IMR-90 (cell line): ENCODE results near the gene KCNJ1. TPM values are rescaled to one million over a fixed set of nuclear protein-coding genes. Genes with fewer than 3 reads are reported as not detected.

Experiments
- ATAC-seq: fragments of 200-7000 bp; cut with Tn5 transposase; 2 replicates; pipeline ENCODE4 v1.9.1; 2020; ENCODE audit warnings: low read depth, mild to moderate bottlenecking, moderate library complexity
- BruUV-seq: library from RNA; stranded (reverse); fragments of 400-500 nt; replicated peaks from 2 replicates; lab custom pipeline; 2021; lab: Mats Ljungman, UMichigan
- CTCF ChIA-PET: fragments of 300-600 bp; formaldehyde crosslinking; extraction: SDS; loops from one replicate; lab custom pipeline; 2021; ENCODE audit warnings: antibody characterized with exemption; lab: Yijun Ruan, JAX
- POLR2A ChIA-PET: fragments of 300-600 bp; sonication (Branson Sonifier 250); formaldehyde crosslinking; loops from one replicate; lab custom pipeline; 2022; ENCODE audit warnings: antibody characterized with exemption; ENCODE audit not compliant: unreplicated experiment; lab: Charles Lee
- DNase-seq: peaks from one replicate; pipeline ENCODE4 v3.0.0; 2013
- H2AFZ ChIP-seq: replicated peaks from 2 replicates; pipeline ENCODE3; 2013; ENCODE audit warnings: low read length, mild to moderate bottlenecking; ENCODE audit not compliant: poor library complexity
- H2AK5ac ChIP-seq: 2 replicates; pipeline ENCODE4 v1.6.1; 2013; ENCODE audit warnings: low read depth, low read length, inconsistent platforms
- H2AK9ac ChIP-seq: replicated peaks from 2 replicates; pipeline ENCODE3; 2013; ENCODE audit warnings: mild to moderate bottlenecking, low read depth, low read length, moderate library complexity; ENCODE audit not compliant: poor library complexity
- H2BK120ac ChIP-seq: 2 replicates; pipeline ENCODE4 v1.6.1; 2013; ENCODE audit warnings: low read depth, low read length, inconsistent platforms
- H2BK15ac ChIP-seq: 3 replicates; pipeline ENCODE4 v1.6.1; 2013; ENCODE audit warnings: low read depth, low read length, inconsistent platforms
- H2BK20ac ChIP-seq: 2 replicates; pipeline ENCODE4 v1.6.1; 2013; ENCODE audit warnings: low read depth, mild to moderate bottlenecking, inconsistent platforms, low read length, moderate library complexity
- H2BK5ac ChIP-seq: 2 replicates; pipeline ENCODE4 v1.6.1; 2013; ENCODE audit warnings: mild to moderate bottlenecking, low read depth, low read length, inconsistent platforms; ENCODE audit not compliant: poor library complexity, severe bottlenecking
- H3K14ac ChIP-seq: replicated peaks from 2 replicates; pipeline ENCODE4 v1.6.1; 2013; ENCODE audit warnings: low read depth, low read length, inconsistent platforms
- H3K18ac ChIP-seq: 2 replicates; pipeline ENCODE4 v1.6.1; 2013; ENCODE audit warnings: low read depth, low read length, control low read depth
- H3K23ac ChIP-seq: 2 replicates; pipeline ENCODE4 v1.6.1; 2013; ENCODE audit warnings: low read depth, low read length, inconsistent platforms
- H3K27ac ChIP-seq: 2 replicates; pipeline ENCODE4 v1.5.1; 2013; ENCODE audit warnings: mild to moderate bottlenecking, control low read depth, low read length; ENCODE audit not compliant: insufficient read depth
- H3K27me3 ChIP-seq: 2 replicates; pipeline ENCODE4 v1.6.1; 2013; ENCODE audit warnings: low read length; ENCODE audit not compliant: control insufficient read depth, insufficient read depth
- H3K36me3 ChIP-seq: 2 replicates; pipeline ENCODE4 v1.6.1; 2013; ENCODE audit warnings: low read length, mixed read lengths; ENCODE audit not compliant: control insufficient read depth, insufficient read depth
- H3K4ac ChIP-seq: 2 replicates; pipeline ENCODE4 v1.6.1; 2013; ENCODE audit warnings: low read depth, low read length, inconsistent platforms
- H3K4me1 ChIP-seq: 2 replicates; pipeline ENCODE4 v1.6.1; 2013; ENCODE audit warnings: low read length, mixed read lengths; ENCODE audit not compliant: control insufficient read depth, insufficient read depth
- H3K4me2 ChIP-seq: 2 replicates; pipeline ENCODE4 v1.6.1; 2013; ENCODE audit warnings: low read depth, mild to moderate bottlenecking, control low read depth, low read length, moderate library complexity
- H3K4me3 ChIP-seq: 2 replicates; pipeline ENCODE4 v1.5.1; 2013; ENCODE audit warnings: low read depth, mild to moderate bottlenecking, control low read depth, low read length, moderate library complexity; ENCODE audit not compliant: insufficient read depth
- H3K56ac ChIP-seq: 2 replicates; pipeline ENCODE4 v1.6.1; 2013; ENCODE audit warnings: low read length, inconsistent platforms; ENCODE audit not compliant: insufficient read depth; ENCODE audit errors: extremely low read depth
- H3K79me1 ChIP-seq, 2 experiments: 2 replicates each; pipeline ENCODE4 v1.6.1; 2013; ENCODE audit warnings: low read length in 2 of 2, inconsistent platforms in 1 of 2, low read depth in 1 of 2
- H3K9ac ChIP-seq: 2 replicates; pipeline ENCODE4 v1.6.1; 2013; ENCODE audit warnings: low read depth, low read length, control low read depth
- H3K9me1 ChIP-seq: 2 replicates; pipeline ENCODE4 v1.6.1; 2013; ENCODE audit warnings: low read length, inconsistent platforms; ENCODE audit not compliant: insufficient read depth
- H3K9me3 ChIP-seq: 2 replicates; pipeline ENCODE4 v1.6.1; 2013; ENCODE audit warnings: low read length; ENCODE audit not compliant: control insufficient read depth, insufficient read depth
- H4K20me1 ChIP-seq: 2 replicates; pipeline ENCODE4 v1.6.1; 2013; ENCODE audit warnings: low read length, inconsistent platforms; ENCODE audit not compliant: insufficient read depth
- H4K5ac ChIP-seq: 2 replicates; pipeline ENCODE4 v1.6.1; 2013; ENCODE audit warnings: mild to moderate bottlenecking, low read depth, low read length, control low read depth
- H4K8ac ChIP-seq, 2 experiments: 2 replicates each; pipeline ENCODE4 v1.6.1; 2013; ENCODE audit warnings: low read depth in 2 of 2, low read length in 2 of 2, control low read depth in 1 of 2, inconsistent platforms in 1 of 2
- H4K91ac ChIP-seq: 2 replicates; pipeline ENCODE4 v1.6.1; 2013; ENCODE audit warnings: low read depth, low read length, inconsistent platforms; ENCODE audit not compliant: insufficient read depth
- CEBPB ChIP-seq: IDR thresholded peaks from 2 replicates; pipeline ENCODE4 v1.6.1; 2012; ENCODE audit warnings: low read depth, low read length, improper control_type of control experiment
- CHD1 ChIP-seq: IDR thresholded peaks from 2 replicates; pipeline ENCODE4 v1.6.1; 2012; ENCODE audit warnings: low read depth, low read length, improper control_type of control experiment
- CTCF ChIP-seq: conservative IDR thresholded peaks from 2 replicates; pipeline ENCODE4 v1.5.1; 2012; ENCODE audit warnings: mild to moderate bottlenecking, low read depth, low read length, improper control_type of control experiment
- ELK1 ChIP-seq: fragments of 150-350 bp; IDR thresholded peaks from 2 replicates; pipeline ENCODE4 v1.6.1; 2016; ENCODE audit warnings: low read depth, mild to moderate bottlenecking, low read length, moderate library complexity, borderline replicate concordance
- FOS ChIP-seq: fragments of 150-350 bp; IDR thresholded peaks from 2 replicates; pipeline ENCODE4 v1.6.1; 2016; ENCODE audit warnings: low read depth, low read length
- MAZ ChIP-seq: IDR thresholded peaks from 2 replicates; pipeline ENCODE4 v1.6.1; 2012; ENCODE audit warnings: low read depth, mild to moderate bottlenecking, low read length, improper control_type of control experiment, moderate library complexity, borderline replicate concordance
- MXI1 ChIP-seq: IDR thresholded peaks from 2 replicates; pipeline ENCODE4 v1.6.1; 2012; ENCODE audit warnings: low read depth, mild to moderate bottlenecking, low read length, moderate library complexity, borderline replicate concordance
- NFE2L2 ChIP-seq: fragments of 150-350 bp; IDR thresholded peaks from 2 replicates; pipeline ENCODE4 v1.6.1; 2016; ENCODE audit warnings: low read depth, mild to moderate bottlenecking, low read length
- POLR2A ChIP-seq: IDR thresholded peaks from 2 replicates; pipeline ENCODE4 v1.6.1; 2012; ENCODE audit warnings: mild to moderate bottlenecking, low read depth, low read length
- RAD21 ChIP-seq: IDR thresholded peaks from 2 replicates; pipeline ENCODE4 v1.6.1; 2012; ENCODE audit warnings: low read length, improper control_type of control experiment
- RCOR1 ChIP-seq: IDR thresholded peaks from 2 replicates; pipeline ENCODE4 v1.6.1; 2012; ENCODE audit warnings: mild to moderate bottlenecking, low read length, improper control_type of control experiment; ENCODE audit not compliant: insufficient replicate concordance
- RFX5 ChIP-seq: IDR thresholded peaks from 2 replicates; pipeline ENCODE4 v1.8.0; 2012; ENCODE audit warnings: low read depth, mild to moderate bottlenecking, low read length, moderate library complexity
- USF2 ChIP-seq: fragments of 150-350 bp; IDR thresholded peaks from 2 replicates; pipeline ENCODE4 v1.6.1; 2017; ENCODE audit warnings: mild to moderate bottlenecking, antibody characterized with exemption, low read length, low read depth
- WGBS, 2 experiments: methylation state at CpG; one replicate each; pipeline versions ENCODE4 v1.1.5 to v1.1.7; 2013; ENCODE audit warnings: missing lambda C conversion rate in 2 of 2; ENCODE audit not compliant: insufficient read length in 1 of 2; ENCODE audit errors: extremely low coverage in 2 of 2; 5-methylcytosine and 5-hydroxymethylcytosine counted together
- dilution Hi-C: fragments of 300-500 bp; cut with HindIII; formaldehyde crosslinking; loops from one replicate; pipeline ENCODE4 v1.14.3; 2018; ENCODE audit warnings: low sequenced_read_pairs; ENCODE audit not compliant: unreplicated experiment
- in situ Hi-C: fragments of 300-500 bp; cut with MboI; formaldehyde crosslinking; loops from 3 replicates; pipeline ENCODE4 v1.14.3; 2019; ENCODE audit warnings: low sequenced_read_pairs, inconsistent platforms, mixed read lengths
- intact Hi-C: fragments of 100-400 bp; cut with micrococcal nuclease; formaldehyde crosslinking; loops from 2 replicates; pipeline ENCODE4 v1.10.0; 2022
- polyA plus RNA-seq, 3 experiments: library from polyadenylated mRNA; depleted of rRNA; stranded (reverse); fragments of >200 nt; gene quantifications; 2 replicates each; pipeline ENCODE4 v1.2.3, GENCODE V29; 2012; ENCODE audit warnings: low replicate concordance in 1 of 3
- total RNA-seq: library from RNA; depleted of rRNA; stranded (reverse); fragments of >200 nt; gene quantifications from 2 replicates; pipeline ENCODE4 v1.2.3, GENCODE V29; 2012

Gene KCNJ1
- total and polyA plus RNA-seq, 2 of the 4 experiments (the other 2 are of a cell fraction): not detected

GRCh38 chr11:128891913-128892398 is 24.9 kb upstream of the KCNJ1 start:
- POLR2A ChIA-PET: no interaction called here

More at GRCh38 chr11:128891913-128892398, 24.9 kb upstream of the KCNJ1 start:
- no peak overlapping the region for H3K4ac ChIP-seq
- no peak overlapping the region for H4K91ac ChIP-seq
- WGBS, 2 experiments: 42% methylated on average over 2 of the region's 6 CpGs; no CpG with 5 or more reads in 1 of the 2 experiments
- no peak overlapping the region for H2BK120ac ChIP-seq
- no peak overlapping the region for H3K23ac ChIP-seq
- no peaks in the 10 kb centered on the region for H3K9me3 ChIP-seq
- no peak overlapping the region for H3K56ac ChIP-seq
- H2BK20ac ChIP-seq: no peak overlapping the region
- no peaks in the 10 kb centered on the region for H3K36me3 ChIP-seq
- DNase-seq: no peak
- no peaks in the 10 kb centered on the region for H4K20me1 ChIP-seq
- CTCF ChIA-PET: interaction anchor here (1.0 to 2.2 kb wide), 2 partner anchors 12 to 65 kb away, joined by 3 to 10 read pairs; no protein-coding TSS in a partner anchor
- no peak overlapping the region for H2BK15ac ChIP-seq
- H3K14ac ChIP-seq: no peak overlapping the region
- dilution Hi-C loops: no loop called here
- no peak overlapping the region for H3K18ac ChIP-seq
- TF ChIP-seq ELK1 (no peak), RCOR1 (no peak), CHD1 (no peak), FOS (no peak), RAD21 (no peak), POLR2A (no peak), USF2 (no peak), NFE2L2 (no peak), MXI1 (no peak), RFX5 (no peak), CTCF (no peak), MAZ (no peak), CEBPB (no peak)
- in situ Hi-C loops: no loop called here
- no peak overlapping the region for H2AK9ac ChIP-seq
- intact Hi-C loops: no loop called here
- no peak overlapping the region for H3K4me3 ChIP-seq
- H3K9ac ChIP-seq: no peak overlapping the region
- H3K27me3 ChIP-seq: peaks cover 52% of the 10 kb centered on the region
- H3K27ac ChIP-seq: no peak overlapping the region
- H3K9me1 ChIP-seq: no peaks in the 10 kb centered on the region
- H2BK5ac ChIP-seq: no peak overlapping the region
- H2AK5ac ChIP-seq: no peak overlapping the region
- H3K4me2 ChIP-seq: no peak overlapping the region
- H3K79me1 ChIP-seq: no peaks in the 10 kb centered on the region
- H4K8ac ChIP-seq: no peak overlapping the region
- no peak overlapping the region for H4K5ac ChIP-seq
- no peak overlapping the region for H2AFZ ChIP-seq
- BruUV-seq: no TSS peak
- H3K4me1 ChIP-seq: 0 out of 2 replicates have a peak, but pooled peaks cover 1% of the 10 kb centered on the region
- ATAC-seq: no peak
